ENCODE measurements around the gene GRK6.

GRK6 gene

GRCh38 chr5:177457852-177458681 is 31.6 kb downstream of the GRK6 start:
- no peaks in the 10 kb centered on the region for H3K27me3 ChIP-seq
- no peak overlapping the region for H3K4me3 ChIP-seq (ENCODE audit: low read depth in 1 of 2, low read length in 1 of 2)
- H3K27ac ChIP-seq = peak overlapping the region; percentile 97
- H3K4me1 ChIP-seq (ENCODE audit: control insufficient read depth in 1 of 2, insufficient read depth in 1 of 2, low read depth in 1 of 2, low read length in 1 of 2) = peaks cover 70 to 79% of the 10 kb centered on the region in 2 experiments
- peaks cover 37% of the 10 kb centered on the region for H3K36me3 ChIP-seq
- TF ChIP-seq, protein P1, sequence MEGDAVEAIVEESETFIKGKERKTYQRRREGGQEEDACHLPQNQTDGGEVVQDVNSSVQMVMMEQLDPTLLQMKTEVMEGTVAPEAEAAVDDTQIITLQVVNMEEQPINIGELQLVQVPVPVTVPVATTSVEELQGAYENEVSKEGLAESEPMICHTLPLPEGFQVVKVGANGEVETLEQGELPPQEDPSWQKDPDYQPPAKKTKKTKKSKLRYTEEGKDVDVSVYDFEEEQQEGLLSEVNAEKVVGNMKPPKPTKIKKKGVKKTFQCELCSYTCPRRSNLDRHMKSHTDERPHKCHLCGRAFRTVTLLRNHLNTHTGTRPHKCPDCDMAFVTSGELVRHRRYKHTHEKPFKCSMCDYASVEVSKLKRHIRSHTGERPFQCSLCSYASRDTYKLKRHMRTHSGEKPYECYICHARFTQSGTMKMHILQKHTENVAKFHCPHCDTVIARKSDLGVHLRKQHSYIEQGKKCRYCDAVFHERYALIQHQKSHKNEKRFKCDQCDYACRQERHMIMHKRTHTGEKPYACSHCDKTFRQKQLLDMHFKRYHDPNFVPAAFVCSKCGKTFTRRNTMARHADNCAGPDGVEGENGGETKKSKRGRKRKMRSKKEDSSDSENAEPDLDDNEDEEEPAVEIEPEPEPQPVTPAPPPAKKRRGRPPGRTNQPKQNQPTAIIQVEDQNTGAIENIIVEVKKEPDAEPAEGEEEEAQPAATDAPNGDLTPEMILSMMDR (IDR thresholded peaks at IDR 0.05) = no peak
- H3K9me3 ChIP-seq = no peaks in the 10 kb centered on the region

DNA sequence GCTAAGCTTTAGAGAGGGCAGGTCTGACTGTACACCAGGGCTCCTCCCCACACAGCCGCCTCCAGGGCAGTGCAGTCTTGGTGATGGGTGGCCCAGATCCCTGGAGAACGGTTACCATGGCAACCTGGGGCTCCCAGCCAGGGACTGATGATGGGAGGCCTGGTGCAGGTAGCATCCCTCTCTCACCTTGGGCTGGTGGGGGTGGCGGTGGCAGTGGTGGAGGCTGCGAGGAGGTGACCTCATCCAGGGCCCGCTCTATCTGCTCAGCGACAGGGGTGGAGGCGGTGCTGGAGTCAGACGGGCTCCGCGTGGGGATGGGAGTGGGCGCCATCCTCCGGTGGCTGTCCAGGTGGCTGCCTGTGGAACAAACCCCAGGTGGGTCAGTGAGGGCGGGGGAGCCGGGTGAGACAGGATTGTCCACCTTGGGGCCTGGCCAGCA is 32.5 kb downstream of the GRK6 start:
- H3K4me1 ChIP-seq (ENCODE audit: control insufficient read depth in 1 of 2, insufficient read depth in 1 of 2, low read depth in 1 of 2, low read length in 1 of 2) = peaks cover 70 to 78% of the 10 kb centered on the region in 2 experiments
- no peak overlapping the region for H3K4me3 ChIP-seq (ENCODE audit: low read depth in 1 of 2, low read length in 1 of 2)
- TF ChIP-seq, protein P1 (IDR thresholded peaks at IDR 0.05) = no peak
- H3K9me3 ChIP-seq = no peaks in the 10 kb centered on the region
- H3K27me3 ChIP-seq = no peaks in the 10 kb centered on the region
- no peak overlapping the region for H3K27ac ChIP-seq
- peaks cover 37% of the 10 kb centered on the region for H3K36me3 ChIP-seq

DNA sequence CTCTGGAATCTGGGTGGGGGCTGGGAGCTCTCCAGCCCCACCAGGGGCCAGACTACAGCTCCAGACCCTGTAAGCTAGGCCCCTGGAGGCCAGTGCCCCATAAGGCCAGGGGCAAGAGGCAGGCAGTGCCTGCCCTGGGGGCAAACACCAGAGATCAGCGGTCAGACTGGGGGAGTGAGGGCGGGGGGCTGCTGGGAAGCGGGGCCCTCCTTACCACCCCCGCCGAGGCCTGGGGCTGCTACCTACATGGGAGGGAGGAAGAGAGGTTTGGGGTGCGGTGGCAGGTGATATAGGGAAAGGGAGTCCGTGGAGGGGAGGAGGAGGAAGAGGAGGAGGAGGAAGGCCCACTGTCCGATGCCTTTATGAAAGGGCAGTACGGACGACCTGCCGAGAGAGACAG is 32.9 kb downstream of the GRK6 start:
- Histone ChIP-seq H3K4me3 (ENCODE audit: low read depth in 1 of 2, low read length in 1 of 2) (no peak overlapping the region), H3K4me1 (ENCODE audit: control insufficient read depth in 1 of 2, insufficient read depth in 1 of 2, low read depth in 1 of 2, low read length in 1 of 2) (peaks cover 66 to 74% of the 10 kb centered on the region in 2 experiments), H3K27ac (no peak overlapping the region), H3K27me3 (no peaks in the 10 kb centered on the region), H3K9me3 (no peaks in the 10 kb centered on the region), H3K36me3 (peaks cover 37% of the 10 kb centered on the region)
- TF ChIP-seq, protein P1 (IDR thresholded peaks at IDR 0.05) = no peak

- TF ChIP-seq, protein P1 (IDR thresholded peaks at IDR 0.05) = no peak
- Histone ChIP-seq H3K4me3 (ENCODE audit: low read depth in 1 of 2, low read length in 1 of 2) (no peak overlapping the region), H3K27me3 (no peaks in the 10 kb centered on the region), H3K4me1 (ENCODE audit: control insufficient read depth in 1 of 2, insufficient read depth in 1 of 2, low read depth in 1 of 2, low read length in 1 of 2) (peaks cover 63 to 68% of the 10 kb centered on the region in 2 experiments), H3K36me3 (peaks cover 37% of the 10 kb centered on the region), H3K9me3 (no peaks in the 10 kb centered on the region), H3K27ac (no peak overlapping the region)
Measured at GRCh38 chr5:177459819-177460628, 33.5 kb downstream of the GRK6 start.

DNA sequence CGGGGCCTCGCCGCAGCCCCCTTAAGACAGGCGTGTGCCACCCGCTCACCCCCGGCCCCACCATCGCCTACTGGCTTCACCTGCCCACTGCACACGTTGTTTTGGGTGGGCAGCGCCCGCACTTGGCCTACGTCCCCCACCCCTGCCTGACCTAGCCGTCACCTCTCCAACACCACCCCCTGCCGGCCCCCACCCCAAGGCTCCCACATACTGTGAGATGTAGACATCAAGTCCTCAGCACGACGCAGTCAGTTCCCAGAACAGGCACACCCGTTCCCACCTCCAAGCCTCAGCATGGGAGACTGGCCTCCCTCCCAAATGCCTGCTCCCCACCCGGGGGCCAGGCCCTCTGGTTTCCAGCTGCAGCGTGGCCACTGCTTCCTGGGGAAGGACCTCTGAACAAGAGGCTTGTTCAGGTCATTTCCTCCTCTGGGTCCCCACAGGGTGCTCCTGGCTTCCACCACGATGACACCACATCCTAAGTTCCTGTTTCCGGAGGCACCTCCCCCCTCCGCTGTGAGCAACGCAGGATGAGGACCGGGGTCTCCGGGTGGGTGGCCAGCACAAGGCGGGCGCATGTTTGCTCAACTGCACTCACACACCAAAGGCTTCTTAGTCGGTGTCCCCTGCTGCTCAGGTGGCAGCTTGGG is 35.7 kb downstream of the GRK6 start:
- peak overlapping the region; percentile 94 for H3K27ac ChIP-seq
- no peaks in the 10 kb centered on the region for H3K27me3 ChIP-seq
- no peaks in the 10 kb centered on the region for H3K9me3 ChIP-seq
- H3K36me3 ChIP-seq = peaks cover 34% of the 10 kb centered on the region
- H3K4me1 ChIP-seq (ENCODE audit: control insufficient read depth in 1 of 2, insufficient read depth in 1 of 2, low read depth in 1 of 2, low read length in 1 of 2) = peaks cover 47 to 49% of the 10 kb centered on the region in 2 experiments
- H3K4me3 ChIP-seq (ENCODE audit: low read depth in 1 of 2, low read length in 1 of 2) = peak overlapping the region; percentile 42 to 52
- TF ChIP-seq, protein P1 (IDR thresholded peaks at IDR 0.05) = peak; percentile 50

All from neutrophil (primary cell).